Measurements from ENCODE around the gene TPP2. TPM values are rescaled to one million over a fixed set of nuclear protein-coding genes. Genes with fewer than 3 reads are reported as not detected.

The TPP2 gene
- polyA plus RNA-seq (2012; ENCODE audit: missing spikeins), result 47.7 TPM

DNA sequence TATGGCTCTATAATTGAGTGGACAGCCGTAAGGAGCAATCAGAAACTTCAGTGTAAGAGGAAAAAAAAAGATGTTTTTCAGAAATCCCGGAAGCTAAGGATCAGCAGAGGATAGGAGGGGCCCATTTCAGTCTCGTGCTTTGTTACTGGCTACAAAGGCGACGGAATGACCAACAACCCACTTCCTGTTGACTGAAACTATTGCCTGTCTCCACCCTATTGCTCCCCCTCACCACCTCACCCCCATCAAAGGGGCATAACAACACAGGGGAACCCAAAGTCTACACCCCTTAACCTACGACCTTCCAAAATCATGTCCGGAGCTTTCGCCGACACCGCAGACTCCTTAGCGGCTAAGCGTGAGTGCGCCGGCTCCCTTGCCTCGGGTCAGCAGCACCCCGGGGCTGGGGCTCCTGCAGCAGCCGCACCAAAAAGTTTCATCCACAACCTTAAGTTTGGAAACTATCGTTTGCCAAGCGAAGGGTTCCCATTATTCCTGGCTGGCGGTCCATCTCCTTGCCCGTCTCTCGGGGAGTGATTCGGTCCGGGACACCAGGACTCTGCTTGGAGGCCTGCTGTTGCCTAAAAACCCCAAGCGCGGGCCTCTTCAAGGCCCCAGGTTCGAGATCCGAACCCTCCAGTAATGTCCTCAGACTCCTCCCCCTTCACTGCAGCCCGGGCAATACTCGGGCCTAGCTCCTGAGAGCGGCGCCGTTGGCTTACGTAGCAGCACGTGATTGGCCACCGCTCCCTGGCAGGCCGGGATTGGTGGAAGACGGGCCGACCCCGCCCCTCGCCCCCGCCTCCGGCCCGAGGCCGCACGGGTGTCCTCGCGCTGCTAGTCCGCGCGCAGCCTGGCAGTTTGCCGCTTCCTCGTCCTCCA lies at the start of gene TPP2:
Gene TPP2 (plus strand): TSS at position 840 of the 882 bp plus-strand sequence. CDS start 53 bp downstream, outside the sequence.
- DNase-seq (ENCODE audit: insufficient read length), result peak; percentile 93
- peak; percentile 96 for TF ChIP-seq TAF1 (IDR thresholded peaks at IDR 0.05; ENCODE audit: borderline replicate concordance, low read depth, low read length)
- peak; percentile 85 for TF ChIP-seq POLR2AphosphoS5 (IDR thresholded peaks at IDR 0.05; ENCODE audit: low read depth, low read length)
- peak; percentile 94; the same call in 1 of the 2 replicates for TF ChIP-seq POLR2A (IDR thresholded peaks at IDR 0.05; ENCODE audit: low read depth, low read length)
- peak; percentile 99 for FAIRE-seq

DNA sequence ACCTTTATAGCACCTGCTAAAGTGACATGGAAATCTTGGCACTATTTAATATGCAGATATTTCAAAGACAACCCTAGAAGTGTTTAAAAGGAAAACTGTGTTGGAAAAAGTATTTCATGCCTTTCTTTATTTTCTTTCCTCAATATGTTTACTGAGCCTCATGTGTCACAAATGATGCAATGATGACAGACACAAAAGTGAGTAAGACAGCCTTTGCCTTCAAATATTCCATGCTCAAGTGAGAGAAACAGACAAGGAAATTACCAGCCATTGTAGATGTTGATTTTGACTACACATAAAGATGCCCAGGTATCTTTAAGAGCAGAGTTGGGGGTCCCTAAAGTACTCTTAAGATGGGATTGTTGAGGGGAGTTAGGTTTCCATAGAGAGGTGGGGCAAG lies 48.0 kb upstream of the TPP2 start:
- no peak for TF ChIP-seq TAF1 (IDR thresholded peaks at IDR 0.05; ENCODE audit: borderline replicate concordance, low read depth, low read length)
- no peak for TF ChIP-seq POLR2AphosphoS5 (IDR thresholded peaks at IDR 0.05; ENCODE audit: low read depth, low read length)
- no peak for TF ChIP-seq POLR2A (IDR thresholded peaks at IDR 0.05; ENCODE audit: low read depth, low read length)
- no peak for FAIRE-seq
- DNase-seq (ENCODE audit: insufficient read length), result no peak

DNA sequence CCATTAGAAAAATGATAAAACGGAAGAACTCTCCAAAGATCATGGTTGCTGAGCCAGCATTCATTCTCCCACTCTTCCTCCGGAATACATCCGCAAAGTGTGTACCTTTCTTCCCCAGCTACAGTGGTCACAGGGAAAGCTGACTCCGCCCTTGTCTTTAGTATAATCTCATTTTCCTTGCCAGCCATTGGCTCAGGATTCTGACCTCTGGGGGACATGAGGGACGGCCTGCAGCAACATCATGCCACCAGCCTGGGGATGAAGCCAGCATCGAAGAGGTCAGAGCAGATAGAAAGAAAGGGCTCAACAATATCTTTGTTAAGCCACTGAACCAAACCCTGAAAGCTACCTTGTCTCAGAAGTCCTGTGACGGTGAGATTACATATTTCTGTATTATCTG lies 46.3 kb upstream of the TPP2 start:
- no peak for TF ChIP-seq POLR2AphosphoS5 (IDR thresholded peaks at IDR 0.05; ENCODE audit: low read depth, low read length)
- TF ChIP-seq POLR2A (IDR thresholded peaks at IDR 0.05; ENCODE audit: low read depth, low read length), result no peak
- no peak for TF ChIP-seq TAF1 (IDR thresholded peaks at IDR 0.05; ENCODE audit: borderline replicate concordance, low read depth, low read length)
- no peak for FAIRE-seq

DNA sequence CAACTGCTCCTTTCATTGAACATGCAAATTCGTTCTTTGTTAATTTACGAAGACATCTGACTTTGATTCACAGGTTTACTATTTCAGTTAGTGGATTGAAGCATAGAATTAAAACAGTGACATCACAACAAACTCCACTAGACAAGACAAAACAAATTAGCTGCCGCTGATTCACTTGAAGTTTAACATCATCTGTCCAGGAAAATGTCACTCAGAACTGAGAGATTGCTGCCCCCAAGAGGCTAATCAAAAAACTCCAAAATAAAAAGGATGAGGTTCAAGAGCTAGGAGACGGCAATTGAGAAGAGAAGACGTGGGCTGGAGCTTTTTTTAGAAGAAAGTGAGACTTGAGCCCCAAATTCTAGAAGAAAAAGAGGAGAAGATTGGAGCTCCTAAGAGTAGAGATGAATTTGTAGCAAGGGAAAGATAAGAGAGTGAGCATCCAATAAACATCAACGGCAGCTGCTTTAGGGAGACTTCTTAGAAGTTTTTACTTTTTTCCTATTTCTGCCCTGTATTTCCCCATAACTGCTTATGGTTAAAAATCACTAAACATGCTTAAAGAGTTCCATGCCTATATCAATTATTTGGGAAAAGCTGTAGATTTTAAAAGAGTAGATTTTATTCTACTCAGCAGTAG lies 40.8 kb upstream of the TPP2 start:
- TF ChIP-seq POLR2AphosphoS5 (IDR thresholded peaks at IDR 0.05; ENCODE audit: low read depth, low read length) (no peak), POLR2A (IDR thresholded peaks at IDR 0.05; ENCODE audit: low read depth, low read length) (no peak), TAF1 (IDR thresholded peaks at IDR 0.05; ENCODE audit: borderline replicate concordance, low read depth, low read length) (no peak)
- DNase-seq (ENCODE audit: insufficient read length) (no peak), FAIRE-seq (no peak)

More for the DNA sequence above, 46.3 kb upstream of the TPP2 start:
- no peak for DNase-seq (ENCODE audit: insufficient read length)

GRCh38 chr13:102556806-102557205 lies 40.0 kb upstream of the TPP2 start:
- DNase-seq (ENCODE audit: insufficient read length), result no peak
- FAIRE-seq, result no peak
- TF ChIP-seq POLR2A (IDR thresholded peaks at IDR 0.05; ENCODE audit: low read depth, low read length), result no peak
- no peak for TF ChIP-seq POLR2AphosphoS5 (IDR thresholded peaks at IDR 0.05; ENCODE audit: low read depth, low read length)
- no peak for TF ChIP-seq TAF1 (IDR thresholded peaks at IDR 0.05; ENCODE audit: borderline replicate concordance, low read depth, low read length)

DNA sequence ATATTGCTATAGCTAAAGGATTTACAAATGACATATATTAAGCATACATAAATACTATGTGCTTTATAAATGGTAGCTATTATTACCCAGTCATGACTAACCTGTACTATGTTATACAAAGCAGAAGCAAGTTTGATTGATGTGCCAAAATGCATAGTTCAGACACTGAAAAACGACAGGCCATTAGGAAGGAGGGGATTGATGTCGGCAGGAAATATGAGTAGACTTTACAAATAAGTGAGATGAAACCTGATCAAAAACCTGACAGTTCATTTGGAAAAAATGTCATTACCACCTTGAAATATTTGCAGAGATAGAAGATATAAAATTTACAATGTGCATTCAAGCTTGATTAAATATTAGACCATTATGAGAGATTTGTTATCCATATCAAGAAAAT lies 38.8 kb upstream of the TPP2 start:
- DNase-seq (ENCODE audit: insufficient read length) (no peak), FAIRE-seq (no peak)
- TF ChIP-seq POLR2AphosphoS5 (IDR thresholded peaks at IDR 0.05; ENCODE audit: low read depth, low read length) (no peak), POLR2A (IDR thresholded peaks at IDR 0.05; ENCODE audit: low read depth, low read length) (no peak), TAF1 (IDR thresholded peaks at IDR 0.05; ENCODE audit: borderline replicate concordance, low read depth, low read length) (no peak)

DNA sequence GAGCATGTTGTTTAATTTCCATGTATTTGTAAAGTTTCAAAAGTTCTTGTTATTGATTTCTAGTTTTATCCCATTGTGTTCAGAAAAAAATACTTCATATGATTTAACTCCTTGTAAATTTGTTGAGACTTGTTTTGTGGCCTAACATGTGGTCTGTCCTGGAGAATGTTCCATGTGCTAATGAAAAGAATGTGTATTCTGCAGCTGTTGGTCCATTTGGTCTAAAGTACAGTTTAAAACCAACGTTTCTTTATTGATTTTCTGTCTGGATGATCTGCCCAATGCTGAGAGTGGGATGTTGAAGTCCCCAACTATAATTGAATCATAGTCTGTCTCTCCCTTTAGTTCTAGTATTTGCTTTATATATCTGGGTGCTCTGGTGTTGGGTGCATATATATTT lies 34.9 kb upstream of the TPP2 start:
- TF ChIP-seq TAF1 (IDR thresholded peaks at IDR 0.05; ENCODE audit: borderline replicate concordance, low read depth, low read length), result no peak
- no peak for TF ChIP-seq POLR2A (IDR thresholded peaks at IDR 0.05; ENCODE audit: low read depth, low read length)
- TF ChIP-seq POLR2AphosphoS5 (IDR thresholded peaks at IDR 0.05; ENCODE audit: low read depth, low read length), result no peak
- FAIRE-seq, result no peak

DNA sequence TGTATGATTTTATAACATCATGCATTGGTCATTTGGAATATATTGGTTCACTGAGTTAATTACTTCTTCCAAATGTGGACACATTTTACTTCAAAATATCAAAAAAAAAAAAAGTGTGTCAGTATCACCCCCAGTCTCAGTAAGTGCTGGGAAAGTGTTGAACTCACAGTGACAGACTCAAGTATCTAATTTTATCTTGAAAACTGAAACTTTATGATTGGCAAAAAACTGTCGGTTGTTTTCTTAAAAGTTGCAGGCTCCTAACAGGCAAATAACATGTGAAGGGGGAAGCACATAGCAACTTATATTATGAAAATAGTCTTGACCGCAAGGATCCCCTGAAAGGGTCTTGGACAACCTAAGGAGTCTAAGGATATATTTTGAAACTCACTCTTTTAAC lies 33.5 kb upstream of the TPP2 start:
- FAIRE-seq (no peak), DNase-seq (ENCODE audit: insufficient read length) (no peak)
- TF ChIP-seq POLR2AphosphoS5 (IDR thresholded peaks at IDR 0.05; ENCODE audit: low read depth, low read length) (no peak), TAF1 (IDR thresholded peaks at IDR 0.05; ENCODE audit: borderline replicate concordance, low read depth, low read length) (no peak), POLR2A (IDR thresholded peaks at IDR 0.05; ENCODE audit: low read depth, low read length) (no peak)

More for the DNA sequence above, 34.9 kb upstream of the TPP2 start:
- no peak for DNase-seq (ENCODE audit: insufficient read length)

- no peak for TF ChIP-seq TAF1 (IDR thresholded peaks at IDR 0.05; ENCODE audit: borderline replicate concordance, low read depth, low read length)
- no peak for TF ChIP-seq POLR2A (IDR thresholded peaks at IDR 0.05; ENCODE audit: low read depth, low read length)
- no peak for TF ChIP-seq POLR2AphosphoS5 (IDR thresholded peaks at IDR 0.05; ENCODE audit: low read depth, low read length)
- FAIRE-seq, result no peak
- DNase-seq (ENCODE audit: insufficient read length), result no peak
These were observed 32.2 kb upstream of the TPP2 start for GRCh38 chr13:102564564-102564963.

DNA sequence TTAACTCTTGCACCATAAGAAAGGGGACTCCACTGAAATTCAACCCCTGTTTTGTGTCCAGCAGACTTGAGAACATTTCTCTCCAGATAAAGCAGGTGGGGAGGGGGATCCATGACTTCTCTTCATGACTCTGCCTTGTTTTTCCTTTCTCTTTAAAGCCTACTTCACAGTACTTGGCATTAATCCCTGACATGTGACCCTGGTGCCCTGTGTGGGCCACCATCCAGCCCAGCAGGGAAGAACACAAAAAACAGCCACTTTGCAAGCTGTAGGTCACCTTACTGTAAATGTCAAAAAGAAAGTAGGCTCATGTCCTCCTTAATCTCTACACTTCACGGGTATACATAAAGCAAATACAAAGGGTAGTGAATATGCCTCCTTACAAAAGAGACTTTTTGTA lies 30.3 kb upstream of the TPP2 start:
- DNase-seq (ENCODE audit: insufficient read length), result no peak
- TF ChIP-seq TAF1 (IDR thresholded peaks at IDR 0.05; ENCODE audit: borderline replicate concordance, low read depth, low read length) (no peak), POLR2AphosphoS5 (IDR thresholded peaks at IDR 0.05; ENCODE audit: low read depth, low read length) (no peak), POLR2A (IDR thresholded peaks at IDR 0.05; ENCODE audit: low read depth, low read length) (no peak)
- no peak for FAIRE-seq

GRCh38 chr13:102567857-102568256 lies 28.9 kb upstream of the TPP2 start:
- FAIRE-seq, result no peak
- TF ChIP-seq POLR2A (IDR thresholded peaks at IDR 0.05; ENCODE audit: low read depth, low read length) (no peak), POLR2AphosphoS5 (IDR thresholded peaks at IDR 0.05; ENCODE audit: low read depth, low read length) (no peak), TAF1 (IDR thresholded peaks at IDR 0.05; ENCODE audit: borderline replicate concordance, low read depth, low read length) (no peak)
- no peak for DNase-seq (ENCODE audit: insufficient read length)

All from GM12892 (cell line).